Stimulated activated CD4-positive, alpha-beta T cell treated with anti-CD3 and anti-CD28 coated beads, TNF-alpha, amount 100 ng/mL, for 48 hours (primary cell): ENCODE measurements around the gene SBSN.

ENCODE experiments used
- DNase-seq, 3 donors: peaks; one replicate each; pipeline ENCODE4 v3.0.0-alpha.2; 2020; ENCODE audit warnings: low read depth in 3 of 3

The SBSN gene

DNA sequence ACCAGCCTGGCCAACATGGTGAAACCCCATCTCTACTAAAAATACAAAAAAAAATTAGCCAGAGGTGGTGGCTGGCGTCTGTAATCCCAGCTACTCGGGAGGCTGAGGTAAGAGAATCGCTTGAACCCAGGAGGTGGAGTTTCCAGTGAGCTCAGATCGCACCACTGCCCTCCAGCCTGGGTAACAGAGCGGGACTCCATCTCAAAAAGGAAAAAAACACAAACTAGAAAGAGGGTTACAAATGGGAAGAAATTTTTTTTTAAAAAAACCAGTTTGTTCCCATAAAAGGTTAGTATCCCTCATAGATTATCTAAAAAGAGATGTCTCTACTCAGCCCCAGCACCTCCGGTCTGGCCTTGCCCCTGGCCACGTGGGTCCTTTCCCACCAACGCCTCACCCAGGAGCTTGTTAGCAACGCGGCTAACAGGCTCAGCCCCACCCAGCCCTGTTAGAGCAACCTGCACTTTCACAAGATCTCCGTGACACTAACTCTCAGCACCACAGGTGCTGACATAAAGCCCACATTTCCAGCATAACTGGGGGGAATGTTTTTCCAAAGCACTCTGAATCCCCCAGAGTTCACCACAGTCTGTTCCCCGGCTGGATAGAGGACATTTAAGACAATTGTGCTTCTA lies 19.0 kb downstream of the SBSN start:
- DNase-seq, result no peak

DNA sequence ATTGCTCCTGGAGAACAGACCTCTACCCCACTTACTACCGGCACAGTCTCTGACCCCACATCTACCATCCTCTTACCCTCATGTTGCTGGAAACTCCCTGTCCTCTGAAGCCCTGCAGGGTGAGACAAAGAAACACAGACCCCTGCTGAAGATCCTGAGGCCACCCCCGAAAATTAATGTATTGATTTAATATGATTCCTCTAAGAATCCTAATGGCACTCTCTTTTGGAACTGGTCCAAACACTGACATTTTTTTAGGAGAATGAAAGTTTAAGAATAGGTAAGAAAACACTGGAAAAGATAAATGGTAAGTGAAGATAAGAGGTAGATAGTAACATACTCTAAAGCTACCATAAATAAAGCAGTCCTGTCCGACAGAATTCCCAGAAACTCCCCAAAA lies 20.0 kb downstream of the SBSN start:
- no peak for DNase-seq

GRCh38 chr19:35507561-35507960 lies 20.6 kb downstream of the SBSN start:
- no peak for DNase-seq

GRCh38 chr19:35506011-35506410 lies 22.1 kb downstream of the SBSN start:
- DNase-seq, result no peak

DNA sequence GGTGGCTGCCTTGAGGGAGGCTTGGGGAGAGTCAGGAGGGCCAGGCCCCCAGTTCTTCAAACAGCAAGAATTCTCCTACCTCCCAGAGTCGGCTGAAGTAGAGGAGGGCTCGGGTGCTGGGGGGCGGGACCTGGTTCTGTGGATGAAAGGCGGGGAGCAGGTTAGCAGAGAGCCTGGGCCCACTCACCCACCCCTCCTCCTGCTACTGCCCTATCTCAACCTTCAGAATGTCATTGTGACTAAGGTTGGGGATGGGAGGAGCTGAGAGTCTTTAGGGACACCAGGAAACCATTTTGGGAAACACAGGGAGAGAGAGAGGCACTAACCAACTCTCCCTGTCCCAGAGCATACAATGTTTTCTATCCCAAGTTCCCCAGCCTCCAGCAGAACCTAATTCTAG lies 25.4 kb downstream of the SBSN start:
- no peak for DNase-seq

GRCh38 chr19:35501684-35502083 lies 26.4 kb downstream of the SBSN start:
- DNase-seq, result no peak

DNA sequence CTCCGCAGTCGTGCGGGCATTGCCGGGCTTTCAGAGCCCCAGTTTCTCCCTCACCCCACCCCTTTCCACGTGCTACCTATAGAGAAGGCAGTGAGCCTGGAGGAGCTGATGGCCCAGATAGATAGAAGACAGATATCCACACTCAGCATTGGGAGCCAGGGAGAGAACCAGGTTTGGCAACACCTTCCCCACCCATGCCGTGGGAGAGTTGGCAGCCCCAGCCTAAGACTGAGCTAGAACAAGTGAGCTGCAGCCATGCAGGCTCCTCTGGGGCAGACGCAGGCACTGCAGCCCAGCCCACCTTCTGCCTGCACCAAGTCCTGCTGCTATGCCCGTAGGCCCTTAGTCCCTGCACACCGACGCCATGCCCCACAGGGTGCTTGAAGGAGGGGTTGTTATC lies 27.5 kb downstream of the SBSN start:
- DNase-seq, result no peak

DNA sequence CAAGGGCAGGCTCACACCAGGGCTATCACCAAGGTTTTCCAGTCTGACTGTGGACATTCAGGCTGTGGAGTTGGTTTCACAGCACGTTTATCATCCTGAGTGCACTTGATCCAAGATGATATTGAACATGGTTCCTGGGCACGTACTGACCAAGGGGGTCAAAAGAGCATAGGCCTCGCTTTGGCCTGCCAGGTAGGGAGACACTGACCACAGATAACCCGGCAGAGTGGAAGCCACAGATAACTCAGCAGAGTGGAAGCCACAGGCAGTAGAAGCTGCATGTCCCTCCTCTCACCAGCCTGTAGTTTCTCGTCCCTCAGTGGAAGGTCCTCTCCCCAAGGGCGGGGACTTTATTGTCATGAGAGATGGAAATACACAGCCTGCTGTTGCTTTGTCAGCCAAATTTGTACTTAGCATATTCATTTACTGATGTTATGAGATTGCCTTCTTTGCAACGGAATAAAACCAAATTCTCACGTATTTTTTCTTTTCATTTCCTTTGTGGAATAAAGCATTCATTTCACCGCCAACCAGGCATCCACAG lies 29.1 kb downstream of the SBSN start:
- DNase-seq, result no peak

DNA sequence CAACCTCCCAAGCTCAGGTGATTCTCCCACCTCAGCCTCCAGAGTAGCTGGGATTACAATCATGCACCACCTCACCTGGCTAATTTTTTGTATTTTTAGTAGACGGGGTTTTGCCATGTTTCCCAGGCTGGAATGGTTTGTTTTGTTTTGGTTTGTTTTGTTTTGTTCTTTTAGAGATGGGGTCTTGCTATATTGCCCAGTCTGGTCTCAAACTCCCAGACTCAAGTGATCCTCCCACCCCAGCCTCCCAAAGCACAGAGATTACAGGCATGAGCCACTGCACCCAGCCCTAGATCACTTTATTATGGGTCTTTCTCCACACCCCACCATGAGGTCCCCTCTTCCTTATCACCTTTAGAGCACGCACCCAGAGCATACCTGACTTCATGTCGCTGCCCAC lies 29.9 kb downstream of the SBSN start:
- DNase-seq, result no peak

DNA sequence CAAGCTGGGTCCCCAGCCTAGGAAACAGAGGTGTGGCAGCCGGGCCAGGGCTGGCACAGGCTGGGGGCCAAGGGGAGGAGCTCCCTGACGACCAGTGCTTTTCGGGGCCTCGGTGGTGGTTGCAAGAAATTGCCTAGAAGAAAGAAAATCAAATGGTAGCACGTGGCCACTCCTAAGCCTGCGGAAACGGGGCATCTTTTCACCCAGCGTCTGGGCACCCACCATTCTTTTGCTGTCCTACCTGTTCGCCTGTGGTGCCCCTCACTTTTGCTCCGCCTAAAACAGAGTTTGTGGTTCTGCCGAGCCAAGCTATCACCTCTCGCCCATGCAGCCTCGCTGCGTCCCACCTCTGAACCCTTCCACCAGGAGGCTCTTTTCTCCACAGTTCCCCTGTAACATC lies 30.7 kb downstream of the SBSN start:
- DNase-seq, result no peak

DNA sequence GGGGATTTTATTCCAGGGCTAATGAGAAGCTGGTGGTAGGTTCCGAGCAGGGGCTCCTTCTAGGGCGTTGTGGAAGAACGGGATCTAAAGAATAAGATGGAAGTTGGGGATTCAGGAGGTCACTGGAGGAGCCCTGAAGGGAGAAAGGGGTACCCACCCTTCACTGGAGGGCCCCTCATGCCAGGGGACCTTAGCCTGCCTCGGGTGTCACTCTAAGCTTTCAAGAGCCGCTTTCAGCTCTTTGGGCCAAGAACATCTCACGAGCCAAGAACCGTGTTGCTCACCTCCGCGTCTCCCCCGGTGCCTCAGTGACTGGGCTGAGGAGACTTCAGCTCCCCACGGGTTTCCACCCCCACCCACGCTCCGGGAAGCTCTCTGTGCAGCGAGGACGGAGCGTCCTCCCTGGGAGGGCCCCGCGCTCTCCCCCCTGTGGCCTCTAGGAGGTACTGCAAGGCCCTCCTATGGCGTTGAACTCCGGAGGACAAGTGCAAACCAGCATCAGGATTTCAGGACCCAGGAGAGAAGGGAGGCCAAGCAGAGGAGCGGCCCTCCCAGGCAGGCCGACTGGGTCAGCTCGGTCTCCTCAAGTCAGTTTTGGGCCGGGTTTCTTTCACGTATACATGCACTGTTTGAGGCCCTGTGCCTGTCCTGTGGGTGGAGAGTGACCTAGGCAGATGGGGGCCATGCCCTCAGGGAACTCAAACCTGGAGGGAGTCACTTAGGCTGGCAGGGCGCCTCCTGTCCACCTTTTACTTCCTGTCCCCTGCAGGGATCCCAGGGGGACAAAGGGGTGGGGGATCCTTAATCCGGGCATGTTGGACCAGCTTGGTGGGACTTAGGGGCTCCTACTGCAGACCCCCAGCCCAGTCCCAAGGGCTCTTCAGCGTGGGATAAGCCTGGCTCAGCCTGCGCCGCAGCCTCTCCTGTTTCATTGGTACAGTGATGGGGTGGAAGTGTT lies 32.7 kb downstream of the SBSN start:
- DNase-seq, result peak; percentile 58 to 76 (median 68)

- no peak for DNase-seq
Observed at GRCh38 chr19:35493971-35494370, 34.1 kb downstream of the SBSN start.

- no peak for DNase-seq
Observed at GRCh38 chr19:35491836-35492360, 36.2 kb downstream of the SBSN start.

GRCh38 chr19:35490364-35490763 lies 37.7 kb downstream of the SBSN start, which contains the start of gene KRTDAP:
Gene KRTDAP (minus strand): TSS chr19:35490464. CDS start chr19:35490442, 22 bp downstream.
- no peak for DNase-seq

DNA sequence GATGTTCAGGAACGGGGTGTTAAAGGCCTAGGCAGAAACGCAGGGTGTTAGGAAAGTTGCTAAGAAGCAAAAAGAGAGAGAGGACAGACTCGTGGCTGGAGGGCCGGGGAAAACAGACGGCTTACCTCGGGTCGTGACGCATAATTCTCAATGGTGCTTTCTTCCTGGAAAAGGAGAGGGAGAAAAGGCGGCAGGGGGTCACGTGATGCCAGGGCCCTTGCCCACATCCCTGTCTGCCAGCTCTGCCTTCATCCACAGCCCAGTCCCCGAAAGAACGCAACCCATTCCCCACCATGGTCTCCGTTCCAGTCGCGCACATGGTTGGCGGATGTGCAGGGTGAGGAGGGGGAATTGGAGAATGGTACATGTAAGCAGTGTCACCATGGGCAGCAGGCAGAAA lies 39.4 kb downstream of the SBSN start:
- DNase-seq, result no peak

GRCh38 chr19:35487656-35488182 lies 40.4 kb downstream of the SBSN start:
- DNase-seq, result no peak

- no peak for DNase-seq
Observed at GRCh38 chr19:35486268-35486708, 41.8 kb downstream of the SBSN start.

GRCh38 chr19:35484252-35485036 lies 43.7 kb downstream of the SBSN start:
- no peak for DNase-seq

- no peak for DNase-seq
Observed at GRCh38 chr19:35483089-35483488, 45.0 kb downstream of the SBSN start.

- DNase-seq, result no peak
Observed at GRCh38 chr19:35478794-35479677, 49.1 kb downstream of the SBSN start.
